NCI-H510A (cell line): ENCODE measurements around the gene UBA1.

Experiments
- DNase-seq: peaks from one replicate; lab custom pipeline; 2025; lab: John Stamatoyannopoulos, UW

UBA1 gene

GRCh38 chrX:47212381-47213293, 19.0 kb downstream of the UBA1 start:
- no peak for DNase-seq

- no peak for DNase-seq
These were observed 20.9 kb downstream of the UBA1 start for GRCh38 chrX:47214435-47215077.

- DNase-seq, result no peak
These were observed 21.8 kb downstream of the UBA1 start for GRCh38 chrX:47215291-47215900.

- no peak for DNase-seq
These were observed 22.8 kb downstream of the UBA1 start for GRCh38 chrX:47216393-47216925.

GRCh38 chrX:47217121-47217851, 23.7 kb downstream of the UBA1 start:
- no peak for DNase-seq

- peak; percentile 95 for DNase-seq
These were observed 24.2 kb downstream of the UBA1 start for GRCh38 chrX:47217852-47218279.

- DNase-seq, result peak; percentile 26
These were observed 24.8 kb downstream of the UBA1 start, which contains the start of gene CDK16 for GRCh38 chrX:47218280-47218919. Gene CDK16 (plus strand): TSS chrX:47218681. CDS start chrX:47223558, 4,877 bp downstream.

GRCh38 chrX:47218920-47219815, 25.5 kb downstream of the UBA1 start:
- no peak for DNase-seq

GRCh38 chrX:47221756-47222155, 28.1 kb downstream of the UBA1 start:
- DNase-seq, result no peak

- DNase-seq, result no peak
These were observed 29.2 kb downstream of the UBA1 start for GRCh38 chrX:47222751-47223350.

- DNase-seq, result no peak
These were observed 30.0 kb downstream of the UBA1 start for GRCh38 chrX:47223476-47224250.

- DNase-seq, result no peak
These were observed 30.8 kb downstream of the UBA1 start for GRCh38 chrX:47224266-47224895.

- no peak for DNase-seq
These were observed 31.3 kb downstream of the UBA1 start for GRCh38 chrX:47224896-47225290.

GRCh38 chrX:47226071-47226470, 32.4 kb downstream of the UBA1 start:
- no peak for DNase-seq

- DNase-seq, result no peak
These were observed 33.1 kb downstream of the UBA1 start for GRCh38 chrX:47226531-47227333.

- DNase-seq, result no peak
These were observed 33.6 kb downstream of the UBA1 start for GRCh38 chrX:47227334-47227583.

GRCh38 chrX:47228550-47229270, 35.1 kb downstream of the UBA1 start:
- DNase-seq, result no peak
